ENCODE measurements around the gene GPX6.

Gene GPX6

GRCh38 chr6:28497893-28498292, 17.7 kb downstream of the GPX6 start:
- H3K79me2 ChIP-seq (ENCODE audit: insufficient read depth, low read length): no peaks in the 10 kb centered on the region
- H3K4me2 ChIP-seq (ENCODE audit: low read depth, low read length, poor library complexity, severe bottlenecking): no peak overlapping the region
- no peak overlapping the region for H3K9ac ChIP-seq (ENCODE audit: low read length)
- H3K9me3 ChIP-seq (ENCODE audit: insufficient read depth, low read length): no peaks in the 10 kb centered on the region
- no peaks in the 10 kb centered on the region for H3F3A ChIP-seq (ENCODE audit: insufficient read depth)
- no peaks in the 10 kb centered on the region for H3K27me3 ChIP-seq (ENCODE audit: low read length)
- H3K27ac ChIP-seq (ENCODE audit: low read depth, low read length): no peak overlapping the region
- H2AFZ ChIP-seq (ENCODE audit: low read depth, low read length, severe bottlenecking): no peak overlapping the region
- no peaks in the 10 kb centered on the region for H3K36me3 ChIP-seq (ENCODE audit: low read length)
- H3K9me2 ChIP-seq (replicated peaks; ENCODE audit: insufficient read depth, low read length): no peaks in the 10 kb centered on the region
- no peak for TF ChIP-seq EZH2phosphoT487 (conservative IDR thresholded peaks at IDR 0.05; ENCODE audit: low read length)
- TF ChIP-seq CTCF (IDR thresholded peaks at IDR 0.05; ENCODE audit: insufficient read depth, low read length, poor library complexity, severe bottlenecking): no peak
- H3K4me3 ChIP-seq (ENCODE audit: insufficient read depth, low read length, poor library complexity, severe bottlenecking): no peak overlapping the region
- no peaks in the 10 kb centered on the region for H4K20me1 ChIP-seq (ENCODE audit: low read depth, low read length)

- H3K27me3 ChIP-seq (ENCODE audit: low read length): no peaks in the 10 kb centered on the region
- H3K9me2 ChIP-seq (replicated peaks; ENCODE audit: insufficient read depth, low read length): no peaks in the 10 kb centered on the region
- no peak overlapping the region for H3K9ac ChIP-seq (ENCODE audit: low read length)
- H3K27ac ChIP-seq (ENCODE audit: low read depth, low read length): no peak overlapping the region
- TF ChIP-seq CTCF (IDR thresholded peaks at IDR 0.05; ENCODE audit: insufficient read depth, low read length, poor library complexity, severe bottlenecking) (no peak), EZH2phosphoT487 (conservative IDR thresholded peaks at IDR 0.05; ENCODE audit: low read length) (no peak)
- H3K36me3 ChIP-seq (ENCODE audit: low read length): no peaks in the 10 kb centered on the region
- H3K9me3 ChIP-seq (ENCODE audit: insufficient read depth, low read length): no peaks in the 10 kb centered on the region
- no peaks in the 10 kb centered on the region for H3F3A ChIP-seq (ENCODE audit: insufficient read depth)
- no peaks in the 10 kb centered on the region for H3K79me2 ChIP-seq (ENCODE audit: insufficient read depth, low read length)
- H3K4me2 ChIP-seq (ENCODE audit: low read depth, low read length, poor library complexity, severe bottlenecking): no peak overlapping the region
- H2AFZ ChIP-seq (ENCODE audit: low read depth, low read length, severe bottlenecking): no peak overlapping the region
- no peaks in the 10 kb centered on the region for H4K20me1 ChIP-seq (ENCODE audit: low read depth, low read length)
- H3K4me3 ChIP-seq (ENCODE audit: insufficient read depth, low read length, poor library complexity, severe bottlenecking): no peak overlapping the region
Measured at GRCh38 chr6:28497306-28497705, 18.3 kb downstream of the GPX6 start.

GRCh38 chr6:28496099-28496779, 19.4 kb downstream of the GPX6 start:
- Histone ChIP-seq H2AFZ (ENCODE audit: low read depth, low read length, severe bottlenecking) (no peak overlapping the region), H3K9me2 (replicated peaks; ENCODE audit: insufficient read depth, low read length) (no peaks in the 10 kb centered on the region), H3K4me3 (ENCODE audit: insufficient read depth, low read length, poor library complexity, severe bottlenecking) (no peak overlapping the region), H3K27ac (ENCODE audit: low read depth, low read length) (no peak overlapping the region), H4K20me1 (ENCODE audit: low read depth, low read length) (no peaks in the 10 kb centered on the region), H3K27me3 (ENCODE audit: low read length) (no peaks in the 10 kb centered on the region), H3K36me3 (ENCODE audit: low read length) (no peaks in the 10 kb centered on the region), H3K79me2 (ENCODE audit: insufficient read depth, low read length) (no peaks in the 10 kb centered on the region), H3K4me2 (ENCODE audit: low read depth, low read length, poor library complexity, severe bottlenecking) (no peak overlapping the region), H3K9ac (ENCODE audit: low read length) (no peak overlapping the region), H3K9me3 (ENCODE audit: insufficient read depth, low read length) (no peaks in the 10 kb centered on the region), H3F3A (ENCODE audit: insufficient read depth) (no peaks in the 10 kb centered on the region)
- TF ChIP-seq CTCF (IDR thresholded peaks at IDR 0.05; ENCODE audit: insufficient read depth, low read length, poor library complexity, severe bottlenecking): no peak
- no peak for TF ChIP-seq EZH2phosphoT487 (conservative IDR thresholded peaks at IDR 0.05; ENCODE audit: low read length)
